ENCODE data around the gene ADAMTS7. TPM values are rescaled to one million over a fixed set of nuclear protein-coding genes. Genes with fewer than 3 reads are reported as not detected.
"Not testable (repeated sequence)": the region's sequence is repeated elsewhere in the genome, so short reads cannot be mapped to it uniquely, and the experiment has no call there.

ADAMTS7 gene
- polyA plus RNA-seq, 10 donors = 12.9 to 23.2 (median 18.0) TPM

DNA sequence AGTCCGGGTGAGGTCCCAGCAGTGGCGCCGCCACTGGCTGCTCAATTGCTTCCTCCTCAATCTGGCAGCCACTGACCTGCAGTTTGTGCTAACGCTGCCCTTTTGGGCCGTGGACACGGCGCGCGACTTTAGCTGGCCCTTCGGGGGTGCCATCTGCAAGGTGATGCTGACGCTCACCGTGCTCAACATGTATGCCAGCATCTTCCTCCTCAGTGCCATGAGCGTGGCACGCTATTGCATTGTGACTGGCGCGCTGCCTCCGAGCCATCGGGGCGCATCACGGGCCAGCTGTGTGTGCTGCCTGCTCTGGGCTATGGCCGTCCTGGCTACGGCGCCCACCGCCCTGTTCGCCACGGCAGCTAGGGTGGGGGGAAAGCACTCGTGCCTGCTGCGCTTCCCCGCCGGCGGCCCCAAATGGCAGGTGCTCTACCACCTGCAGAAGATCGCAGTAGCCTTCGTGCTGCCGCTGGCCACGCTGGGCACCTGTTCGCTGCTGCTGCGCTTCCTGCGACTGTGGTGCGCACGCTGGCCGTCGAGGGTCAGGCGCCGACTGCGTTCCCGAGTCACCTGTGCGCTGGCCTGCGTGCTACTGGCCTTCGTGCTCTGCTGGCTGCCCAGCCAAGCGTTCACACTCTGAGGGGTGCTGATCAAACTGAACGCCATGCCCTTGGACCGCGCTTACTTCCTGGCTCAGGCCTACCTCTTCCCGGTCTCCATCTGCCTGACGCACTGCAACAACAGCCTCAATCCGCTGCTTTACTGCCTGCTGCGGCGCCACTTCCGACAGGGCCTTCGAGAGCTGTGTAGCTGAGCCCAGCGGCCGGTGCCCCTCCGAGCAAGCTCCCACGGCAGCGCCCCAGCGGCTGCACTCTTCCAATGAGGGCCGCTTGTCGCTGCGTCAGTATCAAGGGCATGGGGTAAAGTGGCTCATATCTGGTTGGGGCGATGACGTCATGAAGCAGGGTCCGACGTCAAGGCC is 20.3 kb upstream of the ADAMTS7 start:
- no peak for DNase-seq

DNA sequence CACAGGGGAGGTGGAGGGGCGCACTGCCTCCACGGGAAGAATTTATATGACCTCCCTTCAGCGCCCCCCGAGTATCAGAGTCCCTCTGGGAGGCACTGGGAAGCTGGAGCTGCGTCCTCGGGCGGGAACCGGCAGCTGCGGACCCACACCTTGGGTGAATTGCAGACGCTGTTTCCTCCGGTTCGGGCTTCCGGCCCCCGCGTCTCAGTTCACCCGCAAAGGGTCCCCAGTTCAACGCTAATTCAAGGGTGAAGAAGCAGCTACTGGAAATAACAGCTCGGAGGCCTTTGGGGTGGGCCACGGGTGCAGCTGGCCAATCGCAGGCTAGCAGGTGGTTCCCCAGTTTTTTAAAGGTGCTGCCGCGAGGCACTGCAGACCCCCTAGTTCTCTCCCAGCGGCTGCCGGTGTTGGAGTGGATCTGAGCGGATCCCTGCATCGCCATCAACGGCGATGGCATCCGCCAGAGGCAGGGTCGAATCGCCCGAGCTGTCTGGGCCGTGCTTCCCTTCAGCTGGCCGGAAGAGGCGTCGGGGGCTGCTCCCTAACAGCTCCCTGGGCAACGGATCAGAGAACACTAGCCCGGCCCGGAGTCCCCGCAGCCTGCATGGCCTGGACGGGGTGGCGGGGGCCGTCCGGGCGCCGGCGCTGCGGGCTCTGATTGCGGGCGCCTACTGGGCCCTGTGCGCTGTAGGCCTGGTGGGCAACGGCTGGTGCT is 19.4 kb upstream of the ADAMTS7 start:
- DNase-seq = peak in 1 of 3 donors; percentile 49

DNA sequence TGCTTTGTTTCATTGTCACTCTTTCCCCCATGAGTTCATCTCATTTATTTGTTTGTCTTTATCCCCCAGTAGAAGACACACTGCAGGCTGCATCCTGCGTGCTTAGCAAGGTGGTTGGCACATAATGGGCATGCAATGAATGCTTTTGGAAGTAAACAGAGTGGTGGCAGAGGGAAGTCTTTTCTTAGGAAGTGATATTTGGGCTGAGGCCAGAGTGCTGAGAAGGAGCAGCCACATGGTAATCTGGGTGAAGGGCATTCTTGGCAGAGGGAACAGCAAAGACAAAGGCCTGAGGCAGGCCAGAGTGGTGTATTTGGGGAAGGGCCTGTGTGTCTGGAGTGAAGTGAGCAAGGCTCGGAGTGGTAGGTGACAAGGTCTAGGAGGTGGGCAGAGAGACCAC is 17.7 kb upstream of the ADAMTS7 start:
- no peak for DNase-seq

DNA sequence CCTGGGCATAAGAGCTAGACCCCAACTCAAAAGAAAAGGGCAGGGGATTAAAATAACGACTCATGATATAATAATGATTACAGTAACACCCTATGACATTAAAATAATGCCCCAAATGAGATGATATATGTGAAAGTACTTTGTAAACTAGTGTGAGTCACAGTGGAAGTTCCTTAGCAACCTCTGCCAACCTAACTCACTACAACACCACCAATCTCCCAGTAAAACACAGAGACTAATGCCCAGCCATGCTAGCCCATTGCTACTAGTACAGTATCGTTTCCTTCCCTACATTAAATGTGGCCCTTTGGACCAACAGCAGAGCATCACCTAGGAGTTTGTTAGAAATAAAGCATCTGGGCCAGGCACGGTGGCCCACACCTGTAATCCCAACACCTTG is 11.2 kb upstream of the ADAMTS7 start:
- no peak for DNase-seq

DNA sequence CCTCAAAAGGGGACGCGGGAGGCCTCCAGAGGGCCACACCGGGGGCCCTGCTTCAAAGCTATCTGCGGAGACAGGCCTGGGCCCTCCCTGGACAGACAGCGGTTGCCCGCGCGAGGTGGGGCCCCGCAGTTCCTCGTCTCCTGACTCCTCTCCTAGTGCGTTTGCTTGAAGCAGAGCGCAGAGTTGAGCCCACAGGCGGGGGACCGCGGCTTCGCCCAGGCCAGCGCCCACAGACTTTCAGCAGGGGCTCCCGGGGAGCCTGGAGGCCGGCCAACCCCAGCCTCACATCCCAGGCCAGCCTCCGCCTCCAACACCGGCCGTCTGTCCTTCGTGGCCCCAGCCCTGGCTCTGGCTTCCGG is 540 bp upstream of the ADAMTS7 start:
- no peak for DNase-seq

DNA sequence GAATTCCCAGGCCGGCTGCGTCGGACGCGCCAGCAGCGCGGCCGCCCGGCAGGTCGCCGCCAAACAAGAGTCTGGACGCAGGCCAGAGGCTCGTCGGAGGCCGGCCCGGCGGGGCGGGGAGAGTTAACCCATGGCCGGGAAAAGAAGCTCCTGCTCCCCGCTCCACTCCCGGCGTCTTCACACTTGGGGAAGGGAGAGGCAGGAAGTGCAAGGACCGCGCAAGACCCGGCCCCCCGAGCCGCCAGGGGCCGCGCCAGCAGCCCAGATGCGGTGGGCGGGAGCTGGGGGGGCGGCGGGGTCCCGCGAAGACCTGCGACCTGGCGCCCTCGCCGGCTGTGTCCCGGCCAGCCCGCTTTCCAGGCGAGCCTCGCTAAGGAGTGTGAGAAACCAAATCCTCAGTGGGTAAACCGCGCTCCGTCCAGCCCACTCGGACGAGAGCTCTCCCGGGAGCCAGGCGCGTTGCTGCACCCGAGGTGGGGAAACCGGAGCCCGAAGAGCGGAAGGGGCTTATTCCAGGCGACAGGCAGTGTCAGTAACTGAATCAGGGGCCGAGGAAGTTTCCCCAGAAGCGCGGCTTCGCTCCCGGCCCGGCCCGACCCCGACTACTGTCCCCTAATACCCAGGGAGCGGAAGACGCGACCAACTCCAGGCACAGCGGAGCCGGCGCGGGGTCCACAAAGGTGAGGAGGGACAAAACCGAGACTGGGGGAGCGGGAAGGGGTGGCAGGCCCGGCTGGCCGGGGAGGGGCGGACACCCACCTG is 721 bp downstream of the ADAMTS7 start:
- DNase-seq = peak; percentile 15 to 85 (median 67)

DNA sequence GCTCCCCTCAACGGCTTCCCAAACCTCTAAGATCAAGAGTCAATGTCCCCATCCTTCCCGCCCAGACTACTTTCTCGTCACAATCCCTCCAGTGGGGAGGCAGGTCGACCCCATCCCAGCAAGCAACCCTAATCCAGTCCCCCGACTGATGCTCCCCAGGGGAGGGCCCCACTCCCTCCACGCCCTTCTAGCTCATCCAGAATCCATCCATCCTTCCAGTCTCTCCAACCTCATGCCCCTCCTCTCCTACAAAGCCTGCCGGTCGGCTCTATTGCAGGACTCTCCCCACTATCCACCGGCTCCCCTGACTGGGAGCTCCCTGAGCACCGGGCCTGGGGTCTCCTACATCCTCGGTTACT is 1.3 kb downstream of the ADAMTS7 start:
- DNase-seq = peak in 1 of 3 donors; percentile 0

DNA sequence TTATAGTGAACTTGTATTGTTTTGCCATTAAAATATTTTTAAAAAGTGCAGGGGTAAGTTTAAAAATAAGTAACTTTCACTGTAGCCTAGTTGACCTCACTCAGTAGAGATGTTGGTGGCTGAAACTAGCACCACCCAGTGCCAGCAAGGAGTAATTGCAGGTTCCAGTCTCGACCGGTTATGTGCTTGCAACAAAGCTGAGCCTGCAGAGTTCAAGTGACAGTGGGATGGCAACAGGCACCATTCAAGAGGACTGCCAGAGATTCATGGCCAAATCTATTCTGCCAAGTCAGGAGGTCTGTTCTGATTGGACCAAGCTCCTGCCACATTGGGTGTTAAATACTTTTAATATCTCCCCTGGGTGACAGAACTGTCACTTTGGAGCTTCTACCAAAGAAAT is 2.7 kb downstream of the ADAMTS7 start:
- no peak for DNase-seq

DNA sequence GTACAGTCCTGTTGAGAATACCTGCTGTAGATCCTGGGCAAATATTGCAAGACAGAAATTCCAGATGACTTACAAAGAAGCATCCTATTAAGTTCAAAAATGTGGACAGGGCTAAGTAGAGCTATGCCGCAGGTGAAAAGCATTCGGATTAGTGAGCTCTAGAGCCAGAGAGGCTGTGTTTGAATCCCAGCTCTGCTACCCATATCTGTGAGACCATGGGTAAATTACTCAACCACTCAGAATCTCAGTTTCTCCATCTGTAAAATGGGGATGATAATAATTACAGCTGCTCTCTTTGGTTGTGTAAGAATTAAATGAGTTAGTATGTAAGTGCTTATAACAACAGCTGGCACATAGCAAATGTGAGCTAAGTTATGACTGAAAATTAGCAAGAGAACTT is 3.9 kb downstream of the ADAMTS7 start:
- DNase-seq = no peak

DNA sequence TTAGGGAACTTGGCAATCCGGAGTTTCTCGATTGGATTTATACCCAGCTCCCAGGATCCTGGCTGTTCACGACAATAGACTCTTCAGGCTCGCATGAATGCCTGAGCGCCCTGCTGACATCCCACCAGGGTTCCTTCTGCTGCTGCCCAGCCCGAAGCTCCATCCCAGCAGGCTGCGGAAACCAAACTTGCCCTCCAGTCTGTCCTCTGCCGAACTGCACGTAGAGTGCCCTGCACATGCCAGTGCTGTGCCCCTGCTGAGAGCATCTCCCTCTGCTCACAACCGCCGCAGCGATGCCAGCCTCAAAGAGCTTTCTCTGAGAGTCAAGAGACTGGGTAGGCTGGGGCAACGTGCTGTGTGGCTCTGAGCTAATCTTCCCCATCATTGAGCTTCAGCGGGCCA is 6.9 kb downstream of the ADAMTS7 start:
- no peak for DNase-seq

DNA sequence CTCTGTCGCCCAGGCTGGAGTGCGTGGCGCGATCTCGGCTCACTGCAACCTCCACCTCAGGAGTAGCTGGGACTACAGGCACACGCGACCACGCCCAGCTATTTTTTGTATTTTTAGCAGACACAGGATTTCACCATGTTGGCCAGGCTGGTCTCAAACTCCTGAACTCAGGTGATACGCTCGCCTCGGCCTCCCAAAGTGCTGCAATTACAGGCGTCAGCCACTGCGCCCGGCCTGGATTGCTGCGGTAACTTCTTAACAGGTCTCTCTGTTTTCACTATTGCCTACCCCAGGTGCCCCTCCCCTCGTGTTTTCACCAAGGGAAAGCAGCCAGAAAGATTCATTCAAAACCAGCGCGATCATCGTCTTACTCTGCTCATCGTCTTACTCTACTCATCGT is 10.5 kb downstream of the ADAMTS7 start:
- DNase-seq = no peak

DNA sequence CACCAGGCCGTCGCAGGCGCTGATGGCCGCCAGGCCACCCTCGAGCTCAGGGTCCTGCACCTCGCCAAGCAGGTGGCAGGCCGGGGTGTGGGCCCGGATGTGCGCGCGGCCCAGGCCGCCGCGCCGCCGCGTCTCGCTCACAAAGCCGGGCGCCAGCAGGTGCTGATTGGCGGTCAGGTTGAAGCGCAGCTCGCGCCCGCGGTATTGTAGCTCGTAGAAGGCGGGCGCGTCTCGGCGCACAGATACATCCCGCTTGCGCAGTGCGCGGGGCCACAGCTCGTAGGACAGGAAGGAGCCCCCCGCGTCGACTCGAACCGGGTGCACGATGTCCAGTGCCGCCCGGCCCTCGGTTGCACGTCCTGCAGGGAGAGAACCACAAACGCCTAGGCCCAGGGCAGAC is 11.1 kb downstream of the ADAMTS7 start:
- no peak for DNase-seq

DNA sequence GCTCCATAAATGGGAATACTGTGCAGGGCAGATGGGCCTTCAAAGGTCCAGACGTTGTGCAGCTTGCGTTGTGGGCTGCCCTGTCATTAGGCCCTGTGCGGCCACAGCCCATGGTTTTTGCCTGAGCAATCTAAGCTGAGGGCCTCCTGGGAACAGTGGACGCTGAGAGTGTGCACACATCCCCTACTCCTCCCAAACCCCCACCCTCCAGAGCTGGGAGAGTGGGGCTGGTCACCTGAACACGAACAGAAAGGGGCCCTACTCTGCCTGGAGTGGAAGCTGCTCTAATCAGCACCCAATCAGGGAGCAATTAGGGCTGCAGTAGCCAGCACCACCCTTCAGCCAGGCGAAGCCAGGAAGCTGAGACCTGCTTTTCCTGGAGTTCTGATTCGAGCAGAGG is 12.2 kb downstream of the ADAMTS7 start:
- DNase-seq = not testable (repeated sequence)

DNA sequence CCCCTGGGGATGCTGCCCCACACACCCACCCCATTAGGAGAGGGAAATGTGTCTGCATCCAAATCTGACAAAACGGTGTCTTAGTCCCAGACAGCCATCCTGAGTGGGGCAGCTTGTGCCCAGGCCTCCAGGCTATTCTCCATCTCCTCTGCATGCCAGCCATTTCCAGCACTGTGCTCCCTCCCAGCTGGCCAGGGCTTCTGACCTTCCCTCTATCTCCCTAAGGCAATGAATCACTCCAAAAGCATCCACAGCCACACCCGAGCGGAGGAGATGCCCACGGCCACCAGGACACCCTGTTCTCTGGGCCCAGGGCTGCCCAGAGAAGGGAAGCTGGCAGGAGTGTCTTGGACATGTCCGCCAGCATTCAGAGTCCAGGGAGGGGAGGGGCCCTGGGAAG is 12.9 kb downstream of the ADAMTS7 start:
- not testable (repeated sequence) for DNase-seq

DNA sequence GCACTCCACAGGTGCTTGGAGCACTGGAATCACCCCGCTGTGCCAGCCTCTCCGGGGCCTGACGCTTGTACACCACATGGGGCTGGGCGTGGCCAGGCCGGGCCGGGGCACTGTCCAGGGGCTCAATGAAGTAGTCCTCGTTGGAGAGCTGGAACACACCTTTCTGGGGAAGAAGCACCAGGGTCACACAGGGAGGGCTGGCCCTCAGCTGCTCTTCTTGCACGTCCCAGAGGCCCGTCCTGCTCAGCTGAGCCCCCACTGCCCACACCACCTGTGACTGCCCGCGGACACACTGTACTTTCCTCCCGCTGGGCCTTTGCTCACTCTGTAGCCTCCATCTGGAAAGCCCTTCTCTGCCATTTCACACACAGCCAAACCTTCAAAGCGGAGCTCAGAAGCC is 13.3 kb downstream of the ADAMTS7 start:
- no peak for DNase-seq

DNA sequence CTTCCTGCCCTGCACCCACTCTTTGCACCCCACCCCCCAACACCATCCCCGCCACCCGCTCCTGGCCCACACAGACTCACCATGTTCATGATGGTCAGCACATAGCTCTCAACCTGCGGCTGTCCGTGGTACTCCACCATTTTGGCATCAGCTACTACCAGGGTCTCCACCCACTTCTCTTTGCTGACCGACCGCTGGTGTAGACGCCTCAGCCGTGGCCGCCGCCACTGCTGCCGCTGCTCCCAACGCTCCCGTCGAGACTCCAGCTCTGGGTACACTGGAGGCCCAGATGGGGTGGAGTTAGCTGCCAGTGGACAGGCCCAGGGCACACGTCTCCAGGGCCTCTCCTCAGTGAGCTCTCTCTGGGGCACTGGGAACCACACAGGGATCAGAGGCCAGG is 14.8 kb downstream of the ADAMTS7 start:
- DNase-seq = no peak

DNA sequence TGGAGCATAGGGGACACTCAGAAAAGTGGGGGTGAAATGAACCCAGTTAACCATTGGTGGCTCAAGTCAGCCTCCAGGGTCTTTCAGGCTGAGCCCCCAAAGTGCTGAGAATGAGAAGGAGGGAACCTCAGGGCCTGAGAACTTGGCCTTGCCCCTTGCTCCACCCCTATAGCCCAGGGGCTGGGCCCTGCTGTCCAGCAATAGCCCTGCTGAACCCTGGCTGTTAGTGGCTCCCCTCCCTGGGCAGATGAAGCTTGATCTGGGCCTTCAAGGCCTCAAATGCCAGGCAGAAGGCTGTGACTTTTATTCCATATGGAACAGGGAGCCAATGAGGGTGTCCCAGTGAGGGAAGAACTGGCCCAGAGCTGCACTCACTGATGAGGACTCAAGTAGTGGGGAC is 16.2 kb downstream of the ADAMTS7 start:
- no peak for DNase-seq

DNA sequence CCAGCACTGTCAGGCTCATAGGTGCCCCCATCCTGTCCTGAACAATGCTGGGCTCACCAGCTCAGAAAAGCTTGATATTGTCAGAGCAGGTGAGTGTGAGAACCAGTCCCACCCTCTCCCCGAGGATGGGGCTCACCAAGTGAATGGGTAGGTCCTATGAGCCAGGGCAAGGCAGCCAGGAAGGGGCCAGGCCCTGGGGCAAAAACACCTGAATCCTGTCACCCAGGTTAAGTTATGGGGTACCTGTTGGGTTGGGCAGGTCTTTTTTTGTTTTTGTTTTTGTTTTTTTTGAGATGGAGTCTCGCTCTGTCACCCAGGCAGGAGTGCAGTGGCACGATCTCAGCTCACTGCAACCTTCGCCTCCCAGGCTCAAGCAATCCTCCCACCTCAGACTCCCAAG is 16.8 kb downstream of the ADAMTS7 start:
- DNase-seq = not testable (repeated sequence)

DNA sequence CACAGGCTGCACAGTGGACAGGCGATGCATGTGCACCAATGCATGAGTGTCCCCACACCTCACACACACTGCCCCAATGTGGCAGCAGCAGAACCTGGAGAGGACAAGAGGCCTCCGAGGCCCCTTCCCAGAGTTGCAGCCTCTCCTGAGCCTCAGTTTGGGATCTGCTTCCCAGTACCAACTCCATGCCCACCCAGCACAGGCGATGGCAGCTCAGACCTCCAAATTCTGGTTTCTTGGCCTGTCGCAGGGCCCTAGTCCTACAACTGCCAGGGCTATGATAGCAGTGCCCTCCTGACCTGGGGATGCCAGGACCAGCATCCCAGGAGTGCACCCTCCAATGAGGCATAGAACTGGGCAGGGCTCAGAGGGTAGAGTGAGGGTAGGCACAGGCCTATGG is 19.9 kb downstream of the ADAMTS7 start:
- DNase-seq = no peak

DNA sequence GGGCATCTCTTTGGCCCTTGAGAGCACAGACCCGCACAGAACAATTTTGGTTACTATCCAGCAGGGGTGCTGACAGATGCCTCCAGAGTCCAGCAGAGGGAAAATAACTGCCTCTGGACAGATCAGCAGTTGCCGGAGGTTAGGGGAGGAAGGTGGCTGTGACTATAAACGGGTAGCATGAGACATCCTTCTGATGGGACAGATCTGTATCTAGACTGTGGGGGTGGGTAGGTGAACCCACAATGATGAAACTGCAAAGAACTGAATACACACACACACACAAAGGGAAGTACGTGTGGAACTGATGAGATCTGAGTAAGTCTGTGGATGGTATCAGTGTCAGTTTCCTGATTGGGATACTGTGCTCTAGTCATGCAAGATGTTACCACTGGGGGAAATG is 21.2 kb downstream of the ADAMTS7 start:
- no peak for DNase-seq

DNA sequence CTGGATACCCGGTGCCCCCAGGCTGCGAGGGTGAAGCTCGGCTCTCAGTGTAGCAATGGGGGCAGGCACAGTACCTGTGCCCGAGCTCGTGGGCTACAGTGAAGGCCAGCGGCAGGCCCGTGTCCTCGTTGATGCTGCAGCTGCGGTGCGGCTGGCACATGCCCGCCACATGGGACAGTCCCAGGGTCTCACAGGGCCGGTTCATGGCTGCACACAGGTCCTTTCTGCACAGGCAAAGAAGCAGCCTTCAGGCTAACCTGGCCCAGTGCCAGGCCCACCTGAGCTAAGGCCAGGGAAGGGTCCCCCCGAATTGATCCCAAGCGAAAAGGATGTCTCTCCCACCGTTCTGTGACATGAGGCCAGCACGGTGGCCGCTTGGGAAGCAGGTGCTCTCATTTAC is 21.6 kb downstream of the ADAMTS7 start:
- no peak for DNase-seq

DNA sequence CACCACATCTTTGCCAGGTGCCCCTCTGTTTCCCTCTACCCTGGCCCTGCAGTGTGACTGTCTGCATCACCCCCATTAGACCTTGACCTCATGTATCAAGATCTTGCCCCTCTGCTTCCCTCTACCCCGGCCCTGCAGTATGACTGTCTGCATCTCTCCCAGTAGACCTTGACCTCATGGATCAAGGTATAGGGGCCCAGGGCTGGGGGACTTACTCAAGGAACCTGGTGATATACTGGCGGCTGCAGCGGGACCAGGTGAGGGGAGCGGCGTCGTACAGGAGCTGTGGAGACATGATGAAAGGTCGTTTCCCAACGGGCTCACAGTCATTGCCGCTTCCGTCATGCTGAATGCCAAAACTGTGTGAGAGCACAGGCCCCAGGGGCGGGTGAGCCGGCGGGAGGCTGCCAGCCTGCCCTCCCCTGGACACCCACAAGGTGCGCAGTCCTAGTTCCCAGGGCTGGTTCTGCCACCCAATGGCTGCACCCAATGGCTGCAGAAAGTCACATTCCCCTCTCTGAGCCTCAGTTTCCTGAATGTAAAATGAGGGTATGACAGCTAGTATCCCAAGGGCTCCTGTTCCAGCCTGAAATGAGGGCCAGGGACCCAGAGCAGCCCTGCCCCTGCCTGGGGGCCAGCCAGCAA is 23.1 kb downstream of the ADAMTS7 start:
- no peak for DNase-seq
